ENCODE results near the gene TMEM198.

TMEM198 gene

DNA sequence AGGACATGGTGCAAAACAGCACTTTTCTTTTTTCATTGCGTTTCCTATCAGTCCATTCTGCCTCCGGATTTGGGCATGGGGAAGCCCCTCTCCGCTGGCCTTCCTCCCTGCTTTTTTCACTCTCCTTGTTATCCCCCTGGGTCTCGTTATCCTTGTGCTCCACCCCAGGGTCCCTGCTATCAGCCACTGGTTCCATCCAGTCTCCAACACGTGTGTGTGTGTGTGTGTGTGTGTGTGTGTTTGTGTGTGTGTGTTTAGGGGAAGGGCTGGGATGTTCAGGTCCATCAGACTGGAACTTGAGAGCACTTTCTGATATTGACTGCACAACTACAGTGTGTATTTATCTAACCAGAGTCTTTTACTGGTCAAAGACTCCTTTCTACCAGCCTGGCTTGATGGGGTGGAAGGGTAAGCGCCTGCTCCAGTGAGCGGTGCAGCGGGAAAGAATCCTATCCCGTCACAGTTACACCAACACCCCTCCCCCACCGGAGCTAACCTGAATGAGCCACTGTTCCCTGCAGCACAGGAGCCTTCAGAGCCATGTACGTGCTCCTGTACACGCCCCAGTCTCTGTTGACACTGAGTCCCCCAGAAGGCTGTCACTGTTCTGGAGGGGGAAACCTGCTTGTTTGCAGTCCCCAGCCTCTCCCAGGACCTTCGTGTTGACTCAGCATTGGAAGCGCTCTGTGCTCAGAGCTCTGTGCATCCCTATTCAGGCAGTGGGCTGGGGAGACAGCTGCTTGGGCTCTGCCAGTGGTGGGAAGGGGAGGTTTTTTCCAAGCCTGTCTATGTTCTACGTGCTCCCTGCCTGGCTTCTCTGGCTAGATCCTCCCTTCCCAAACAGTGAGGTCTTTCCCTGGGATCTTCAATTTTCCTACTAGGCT is 32.9 kb downstream of the TMEM198 start:
- H3K27ac ChIP-seq: no peak overlapping the region
- no peak for TF ChIP-seq ZFX (IDR thresholded peaks at IDR 0.05; ENCODE audit: borderline replicate concordance)
- TF ChIP-seq, protein P1, sequence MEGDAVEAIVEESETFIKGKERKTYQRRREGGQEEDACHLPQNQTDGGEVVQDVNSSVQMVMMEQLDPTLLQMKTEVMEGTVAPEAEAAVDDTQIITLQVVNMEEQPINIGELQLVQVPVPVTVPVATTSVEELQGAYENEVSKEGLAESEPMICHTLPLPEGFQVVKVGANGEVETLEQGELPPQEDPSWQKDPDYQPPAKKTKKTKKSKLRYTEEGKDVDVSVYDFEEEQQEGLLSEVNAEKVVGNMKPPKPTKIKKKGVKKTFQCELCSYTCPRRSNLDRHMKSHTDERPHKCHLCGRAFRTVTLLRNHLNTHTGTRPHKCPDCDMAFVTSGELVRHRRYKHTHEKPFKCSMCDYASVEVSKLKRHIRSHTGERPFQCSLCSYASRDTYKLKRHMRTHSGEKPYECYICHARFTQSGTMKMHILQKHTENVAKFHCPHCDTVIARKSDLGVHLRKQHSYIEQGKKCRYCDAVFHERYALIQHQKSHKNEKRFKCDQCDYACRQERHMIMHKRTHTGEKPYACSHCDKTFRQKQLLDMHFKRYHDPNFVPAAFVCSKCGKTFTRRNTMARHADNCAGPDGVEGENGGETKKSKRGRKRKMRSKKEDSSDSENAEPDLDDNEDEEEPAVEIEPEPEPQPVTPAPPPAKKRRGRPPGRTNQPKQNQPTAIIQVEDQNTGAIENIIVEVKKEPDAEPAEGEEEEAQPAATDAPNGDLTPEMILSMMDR (IDR thresholded peaks at IDR 0.05): no peak

GRCh38 chr2:219578811-219579613 is 35.2 kb downstream of the TMEM198 start:
- no peak for TF ChIP-seq ZFX (IDR thresholded peaks at IDR 0.05; ENCODE audit: borderline replicate concordance)
- TF ChIP-seq, protein P1 (IDR thresholded peaks at IDR 0.05): no peak

GRCh38 chr2:219581346-219581745 is 37.5 kb downstream of the TMEM198 start:
- no peak overlapping the region for H3K27ac ChIP-seq
- TF ChIP-seq, protein P1 (IDR thresholded peaks at IDR 0.05): no peak
- TF ChIP-seq ZFX (IDR thresholded peaks at IDR 0.05; ENCODE audit: borderline replicate concordance): no peak

More at GRCh38 chr2:219578811-219579613, 35.2 kb downstream of the TMEM198 start:
- H3K27ac ChIP-seq: no peak overlapping the region

DNA sequence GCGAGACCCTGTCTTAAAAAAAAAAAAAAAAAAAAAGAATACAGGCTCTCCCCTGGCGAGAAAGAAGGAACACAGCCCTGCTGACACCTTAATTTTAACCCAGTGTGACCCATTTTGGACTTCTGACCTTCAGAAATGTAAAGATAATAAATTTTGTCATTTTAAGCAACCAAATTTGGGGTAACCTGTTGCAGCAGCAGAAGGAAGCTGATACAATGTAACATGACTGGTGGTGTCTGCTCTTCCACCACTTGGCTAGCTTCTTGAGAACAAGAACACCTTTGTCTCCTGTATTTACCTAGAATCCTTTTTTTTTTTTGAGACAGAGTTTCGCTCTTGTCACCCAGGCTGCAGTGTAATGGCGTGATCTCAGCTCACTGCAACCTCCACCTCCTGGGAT is 47.3 kb downstream of the TMEM198 start:
- TF ChIP-seq ZFX (IDR thresholded peaks at IDR 0.05; ENCODE audit: borderline replicate concordance): no peak
- TF ChIP-seq, protein P1 (IDR thresholded peaks at IDR 0.05): no peak
- H3K27ac ChIP-seq: no peak overlapping the region

- H3K27ac ChIP-seq: no peak overlapping the region
- TF ChIP-seq ZFX (IDR thresholded peaks at IDR 0.05; ENCODE audit: borderline replicate concordance): no peak
- TF ChIP-seq, protein P1 (IDR thresholded peaks at IDR 0.05): no peak
Observed at GRCh38 chr2:219592736-219593135, 48.9 kb downstream of the TMEM198 start.

GRCh38 chr2:219593154-219593553 is 49.3 kb downstream of the TMEM198 start:
- H3K27ac ChIP-seq: no peak overlapping the region
- no peak for TF ChIP-seq ZFX (IDR thresholded peaks at IDR 0.05; ENCODE audit: borderline replicate concordance)
- TF ChIP-seq, protein P1 (IDR thresholded peaks at IDR 0.05): no peak
